OCI-LY3 (cell line): ENCODE measurements around the gene MYH7.

Source experiments
- EZH2phosphoT487 ChIP-seq: fragments of 200-600 bp; shearing (Covaris generic); IDR thresholded peaks from 2 replicates; pipeline ENCODE4 v1.6.1; 2018; ENCODE audit warnings: antibody characterized with exemption, mixed run types, low read depth
- TF ChIP-seq, protein P1 (sequence below): fragments of 200-600, 300-600 bp; sonication (generic); IDR thresholded peaks from 2 replicates; pipeline ENCODE4 v1.5.1; 2014; ENCODE audit warnings: antibody characterized with exemption, low read length, low read depth

DNA sequence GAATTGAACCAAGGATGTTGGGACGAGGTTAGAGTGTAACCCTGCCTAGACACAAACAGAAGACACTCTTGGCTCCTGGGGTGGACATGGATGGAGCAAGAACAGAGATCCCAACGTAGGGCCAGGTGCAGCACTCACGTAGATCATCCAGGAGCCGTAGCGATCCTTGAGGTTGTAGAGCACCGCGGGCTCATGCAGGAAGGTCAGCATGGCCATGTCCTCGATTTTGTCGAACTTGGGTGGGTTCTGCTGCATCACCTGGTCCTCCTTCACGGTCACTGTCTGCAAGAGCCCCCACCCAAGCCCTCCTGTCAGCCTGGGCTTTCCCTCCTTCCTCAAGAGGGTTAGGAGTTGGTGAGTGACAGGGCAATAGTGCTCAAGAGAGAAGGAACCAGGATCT is 2.5 kb downstream of the MYH7 start:
- TF ChIP-seq, protein P1, sequence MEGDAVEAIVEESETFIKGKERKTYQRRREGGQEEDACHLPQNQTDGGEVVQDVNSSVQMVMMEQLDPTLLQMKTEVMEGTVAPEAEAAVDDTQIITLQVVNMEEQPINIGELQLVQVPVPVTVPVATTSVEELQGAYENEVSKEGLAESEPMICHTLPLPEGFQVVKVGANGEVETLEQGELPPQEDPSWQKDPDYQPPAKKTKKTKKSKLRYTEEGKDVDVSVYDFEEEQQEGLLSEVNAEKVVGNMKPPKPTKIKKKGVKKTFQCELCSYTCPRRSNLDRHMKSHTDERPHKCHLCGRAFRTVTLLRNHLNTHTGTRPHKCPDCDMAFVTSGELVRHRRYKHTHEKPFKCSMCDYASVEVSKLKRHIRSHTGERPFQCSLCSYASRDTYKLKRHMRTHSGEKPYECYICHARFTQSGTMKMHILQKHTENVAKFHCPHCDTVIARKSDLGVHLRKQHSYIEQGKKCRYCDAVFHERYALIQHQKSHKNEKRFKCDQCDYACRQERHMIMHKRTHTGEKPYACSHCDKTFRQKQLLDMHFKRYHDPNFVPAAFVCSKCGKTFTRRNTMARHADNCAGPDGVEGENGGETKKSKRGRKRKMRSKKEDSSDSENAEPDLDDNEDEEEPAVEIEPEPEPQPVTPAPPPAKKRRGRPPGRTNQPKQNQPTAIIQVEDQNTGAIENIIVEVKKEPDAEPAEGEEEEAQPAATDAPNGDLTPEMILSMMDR: no peak
- no peak for TF ChIP-seq EZH2phosphoT487
